ENCODE data around the gene TIE1. TPM values are rescaled to one million over a fixed set of nuclear protein-coding genes. Genes with fewer than 3 reads are reported as not detected.

The TIE1 gene
- total and polyA plus RNA-seq, 9 of the 15 experiments (the other 6 are each of a cell fraction or from before 2014, with no cell fraction given): 0.07 to 0.49 (median 0.14) TPM; not detected in 4

- TF ChIP-seq ARID3B (CRISPR knock-in tag; IDR thresholded peaks at IDR 0.05; ENCODE audit: borderline replicate concordance) (no peak), ERF (CRISPR knock-in tag; IDR thresholded peaks at IDR 0.05) (no peak), ZFX (CRISPR knock-in tag; IDR thresholded peaks at IDR 0.05) (no peak), GTF2F1 (IDR thresholded peaks at IDR 0.05; ENCODE audit: low read depth, low read length) (no peak), SETDB1 (IDR thresholded peaks at IDR 0.05; ENCODE audit: low read length) (no peak), ZKSCAN8 (CRISPR knock-in tag; IDR thresholded peaks at IDR 0.05) (no peak), LEF1 (IDR thresholded peaks at IDR 0.05) (no peak), CHAMP1 (IDR thresholded peaks at IDR 0.05) (no peak)
Measured at GRCh38 chr1:43306688-43307457, 6.1 kb downstream of the TIE1 start (continued).
